HEK293 (cell line): ENCODE data around the gene CRIP1.

Source experiments
- CTCF ChIA-PET: fragments of 350-600 bp; formaldehyde crosslinking; extraction: SDS; loops from one replicate; lab custom pipeline; 2021; ENCODE audit warnings: antibody characterized with exemption; lab: Yijun Ruan, JAX
- POLR2A ChIA-PET: fragments of 300-600 bp; formaldehyde crosslinking; extraction: SDS; loops from one replicate; lab custom pipeline; 2020; ENCODE audit warnings: antibody characterized with exemption, inconsistent platforms; lab: Yijun Ruan, JAX
- H3K27ac ChIP-seq: fragments of 200-500 bp; sonication (Bioruptor generic); 2 replicates; pipeline ENCODE4 v1.5.1; 2014; ENCODE audit warnings: low read depth, low read length, control low read depth, inconsistent platforms; ENCODE audit errors: extremely low read depth
- H3K36me3 ChIP-seq, 2 experiments: fragments of 200-500 bp in 1 of 2; sonication (Bioruptor generic) in 1 of 2; 1 replicate in 1 of 2; 2 replicates in 1 of 2; pipeline ENCODE4 v1.5.1; 2014 to 2017; ENCODE audit warnings: inconsistent platforms in 2 of 2, low read length in 2 of 2; ENCODE audit not compliant: control insufficient read depth in 2 of 2, insufficient read depth in 1 of 2
- H3K4me1 ChIP-seq: fragments of 200-500 bp; sonication (Bioruptor generic); 2 replicates; pipeline ENCODE4 v1.5.1; 2014; ENCODE audit warnings: mild to moderate bottlenecking, low read length, inconsistent platforms; ENCODE audit not compliant: control insufficient read depth, insufficient read depth
- H3K4me3 ChIP-seq: 2 replicates; pipeline ENCODE4 v1.5.1; 2011; ENCODE audit warnings: low read depth, mild to moderate bottlenecking, control low read depth, low read length, moderate library complexity
- H3K9me3 ChIP-seq: fragments of 200-500 bp; sonication (Bioruptor generic); 2 replicates; pipeline ENCODE4 v1.5.1; 2014; ENCODE audit warnings: low read depth, low read length, inconsistent platforms; ENCODE audit not compliant: control insufficient read depth, insufficient read depth
- GLIS2 ChIP-seq: fragments of 450-650 bp; formaldehyde crosslinking; IDR thresholded peaks from 2 replicates; pipeline ENCODE4 v1.5.1; 2016; ENCODE audit warnings: missing biosample characterization, missing genetic modification characterization
- HIC1 ChIP-seq: fragments of 450-650 bp; formaldehyde crosslinking; IDR thresholded peaks from 2 replicates; pipeline ENCODE4 v1.5.1; 2016; ENCODE audit warnings: missing biosample characterization, missing genetic modification characterization
- KLF1 ChIP-seq: fragments of 450-650 bp; formaldehyde crosslinking; IDR thresholded peaks from 2 replicates; pipeline ENCODE4 v1.5.1; 2016; ENCODE audit warnings: missing biosample characterization, missing genetic modification characterization
- KLF10 ChIP-seq: fragments of 450-650 bp; IDR thresholded peaks from 2 replicates; pipeline ENCODE4 v1.5.1; 2018; ENCODE audit warnings: missing biosample characterization, mild to moderate bottlenecking, missing genetic modification characterization
- KLF7 ChIP-seq: fragments of 450-650 bp; formaldehyde crosslinking; IDR thresholded peaks from 2 replicates; pipeline ENCODE4 v1.5.1; 2016; ENCODE audit warnings: missing biosample characterization, missing genetic modification characterization, borderline replicate concordance
- PRDM6 ChIP-seq: fragments of 450-650 bp; formaldehyde crosslinking; IDR thresholded peaks from 2 replicates; pipeline ENCODE4 v1.5.1; 2017; ENCODE audit warnings: missing biosample characterization, missing genetic modification characterization
- SCRT2 ChIP-seq: fragments of 450-650 bp; formaldehyde crosslinking; IDR thresholded peaks from 2 replicates; pipeline ENCODE4 v1.5.1; 2016; ENCODE audit warnings: missing biosample characterization, missing genetic modification characterization
- ZBTB10 ChIP-seq: fragments of 450-650 bp; formaldehyde crosslinking; IDR thresholded peaks from 2 replicates; pipeline ENCODE4 v1.5.1; 2016; ENCODE audit warnings: missing biosample characterization, missing genetic modification characterization
- ZBTB21 ChIP-seq: fragments of 450-650 bp; formaldehyde crosslinking; IDR thresholded peaks from 2 replicates; pipeline ENCODE4 v1.5.1; 2017; ENCODE audit warnings: missing biosample characterization, missing genetic modification characterization
- ZNF16 ChIP-seq: fragments of 450-650 bp; formaldehyde crosslinking; IDR thresholded peaks from 2 replicates; pipeline ENCODE4 v1.5.1; 2016; ENCODE audit warnings: low read depth, missing biosample characterization, missing genetic modification characterization
- ZNF24 ChIP-seq: fragments of 450-650 bp; formaldehyde crosslinking; IDR thresholded peaks from 2 replicates; pipeline ENCODE4 v1.5.1; 2016; ENCODE audit warnings: missing biosample characterization, missing genetic modification characterization
- ZNF354C ChIP-seq: fragments of 450-650 bp; formaldehyde crosslinking; IDR thresholded peaks from 2 replicates; pipeline ENCODE4 v1.5.1; 2016; ENCODE audit warnings: missing biosample characterization, missing genetic modification characterization, low read depth, borderline replicate concordance
- ZNF366 ChIP-seq: fragments of 450-650 bp; formaldehyde crosslinking; conservative IDR thresholded peaks from 2 replicates; pipeline ENCODE4 v1.5.1; 2016; ENCODE audit warnings: missing biosample characterization, missing genetic modification characterization
- ZNF521 ChIP-seq: fragments of 450-650 bp; formaldehyde crosslinking; IDR thresholded peaks from 2 replicates; pipeline ENCODE4 v1.5.1; 2017; ENCODE audit warnings: missing biosample characterization, mild to moderate bottlenecking, missing genetic modification characterization
- ZNF600 ChIP-seq: fragments of 450-650 bp; formaldehyde crosslinking; IDR thresholded peaks from 2 replicates; pipeline ENCODE4 v1.5.1; 2016; ENCODE audit warnings: missing biosample characterization, missing genetic modification characterization
- ZNF639 ChIP-seq: fragments of 450-650 bp; formaldehyde crosslinking; IDR thresholded peaks from 2 replicates; pipeline ENCODE4 v1.5.1; 2016; ENCODE audit warnings: missing biosample characterization, missing genetic modification characterization
- ZNF768 ChIP-seq: fragments of 450-650 bp; formaldehyde crosslinking; IDR thresholded peaks from 2 replicates; pipeline ENCODE4 v1.5.1; 2018; ENCODE audit warnings: missing biosample characterization, mild to moderate bottlenecking, missing genetic modification characterization

Gene CRIP1

GRCh38 chr14:105487986-105488777 is 1.5 kb downstream of the CRIP1 start (continued):
- TF ChIP-seq ZNF354C (no peak), GLIS2 (0 out of 2 replicates have a peak, but pooled peaks have one; percentile 11), ZNF16 (tag by site-specific recombination) (no peak), HIC1 (tag by site-specific recombination) (peak; percentile 67), ZNF366 (tag by site-specific recombination) (no peak)

GRCh38 chr14:105488781-105489541 is 2.3 kb downstream of the CRIP1 start:
- H3K36me3 ChIP-seq, result peaks cover 0 to 18% of the 10 kb centered on the region in 2 experiments; a peak in 1 of 3 replicates
- no peaks in the 10 kb centered on the region for H3K9me3 ChIP-seq
- peak overlapping the region; percentile 4; the same call in 1 of the 2 replicates for H3K4me3 ChIP-seq
- peaks cover 5% of the 10 kb centered on the region for H3K4me1 ChIP-seq
- ChIA-PET CTCF (interaction anchor here (0.5 to 5.0 kb wide), 14 partner anchors 8 to 188 kb away, joined by 3 to 83 read pairs (median 6); partner anchors contain the start of gene BRF1), POLR2A (interaction anchor here (0.7 to 2.1 kb wide), 11 partner anchors 8 to 398 kb away, joined by 3 to 19 read pairs (median 3); partner anchors contain the start of gene PACS2)
- H3K27ac ChIP-seq, result peak overlapping the region; percentile 95; the same call in 1 of the 2 replicates
- no peak for TF ChIP-seq KLF7
- TF ChIP-seq ZBTB21 (tag by site-specific recombination), result no peak
- TF ChIP-seq PRDM6 (tag by site-specific recombination), result no peak
- TF ChIP-seq ZNF521 (tag by site-specific recombination), result no peak
- no peak; the same call in 1 of the 2 replicates for TF ChIP-seq KLF1 (tag by site-specific recombination)

GRCh38 chr14:105489542-105490266 is 3.0 kb downstream of the CRIP1 start:
- H3K27ac ChIP-seq, result peak overlapping the region; percentile 95
- TF ChIP-seq KLF10 (tag by site-specific recombination) (peak; percentile 45; the same call in 1 of the 2 replicates), ZNF768 (tag by site-specific recombination) (no peak), SCRT2 (tag by site-specific recombination) (peak; percentile 24; the same call in 1 of the 2 replicates), ZBTB10 (tag by site-specific recombination) (peak; percentile 52), ZNF639 (0 out of 2 replicates have a peak, but pooled peaks have one; percentile 30), ZNF24 (tag by site-specific recombination) (0 out of 2 replicates have a peak, but pooled peaks have one; percentile 39), ZNF600 (tag by site-specific recombination) (peak; percentile 91)

More at GRCh38 chr14:105489542-105490266, 3.0 kb downstream of the CRIP1 start:
- H3K4me3 ChIP-seq, result peak overlapping the region; percentile 52
- peaks cover 0 to 18% of the 10 kb centered on the region in 2 experiments; a peak in 1 of 3 replicates for H3K36me3 ChIP-seq
- ChIA-PET CTCF (interaction anchor here (0.6 to 5.0 kb wide), 20 partner anchors 8 to 399 kb away, joined by 3 to 83 read pairs (median 5); partner anchors contain the start of gene BRF1), POLR2A (interaction anchor here (0.7 to 2.1 kb wide), 11 partner anchors 9 to 399 kb away, joined by 3 to 19 read pairs (median 3); partner anchors contain the start of gene PACS2)
- no peaks in the 10 kb centered on the region for H3K9me3 ChIP-seq
- H3K4me1 ChIP-seq, result peaks cover 5% of the 10 kb centered on the region
